DOHH2 (cell line): ENCODE measurements around the gene CCDC32.

Source experiments
- H3F3A ChIP-seq: fragments of 200-600 bp; sonication (generic), shearing (Covaris generic); 2 replicates; pipeline ENCODE4 v1.6.0; 2016; ENCODE audit warnings: antibody characterized with exemption, mild to moderate bottlenecking; ENCODE audit not compliant: control insufficient read depth, insufficient read depth
- H3K27ac ChIP-seq: fragments of 200-600 bp; sonication (generic); 2 replicates; pipeline ENCODE4 v1.5.1; 2014; ENCODE audit warnings: low read depth, mild to moderate bottlenecking, low read length, moderate library complexity
- H3K27me3 ChIP-seq: fragments of 200-600 bp; sonication (generic); 2 replicates; pipeline ENCODE4 v1.6.1; 2014; ENCODE audit warnings: mild to moderate bottlenecking, low read length, mixed read lengths; ENCODE audit not compliant: control insufficient read depth
- H3K36me3 ChIP-seq: fragments of 200-600 bp; sonication (generic); 2 replicates; pipeline ENCODE4 v1.6.1; 2014; ENCODE audit warnings: mild to moderate bottlenecking, low read length, moderate library complexity, mixed read lengths; ENCODE audit not compliant: control insufficient read depth
- H3K4me1 ChIP-seq: fragments of 200-600 bp; sonication (generic); 2 replicates; pipeline ENCODE4 v1.6.1; 2014; ENCODE audit warnings: mild to moderate bottlenecking, low read length, mixed read lengths; ENCODE audit not compliant: control insufficient read depth
- H3K4me2 ChIP-seq: fragments of 200-600 bp; sonication (generic); 2 replicates; pipeline ENCODE4 v1.6.0; 2014; ENCODE audit warnings: mild to moderate bottlenecking, low read length, moderate library complexity
- H3K4me3 ChIP-seq: fragments of 200-600 bp; sonication (generic); 2 replicates; pipeline ENCODE4 v1.5.1; 2014; ENCODE audit warnings: mild to moderate bottlenecking, low read length, mixed read lengths
- H3K79me2 ChIP-seq: fragments of 200-600 bp; sonication (generic); 2 replicates; pipeline ENCODE4 v1.6.1; 2014; ENCODE audit warnings: mild to moderate bottlenecking, low read length, mixed read lengths; ENCODE audit not compliant: control insufficient read depth
- H3K9me2 ChIP-seq: fragments of 200-600 bp; sonication (generic); replicated peaks from 2 replicates; pipeline ENCODE4 v1.6.1; 2014; ENCODE audit warnings: mild to moderate bottlenecking, low read length, mixed read lengths; ENCODE audit not compliant: control insufficient read depth
- H3K9me3 ChIP-seq: fragments of 200-600 bp; sonication (generic); 2 replicates; pipeline ENCODE4 v1.6.1; 2014; ENCODE audit warnings: antibody characterized with exemption, low read length, mixed read lengths; ENCODE audit not compliant: control insufficient read depth, insufficient read depth
- H4K20me1 ChIP-seq: fragments of 200-600 bp; sonication (generic); 2 replicates; pipeline ENCODE4 v1.6.0; 2014; ENCODE audit warnings: low read depth, mild to moderate bottlenecking, antibody characterized with exemption, low read length, moderate library complexity; ENCODE audit not compliant: control insufficient read depth, insufficient read depth
- CTCF ChIP-seq: fragments of 200-600 bp; sonication (generic); IDR thresholded peaks from one replicate; pipeline ENCODE4 v1.5.1; 2014; ENCODE audit warnings: antibody characterized with exemption, mild to moderate bottlenecking, low read depth, low read length; ENCODE audit not compliant: poor library complexity, severe bottlenecking
- EZH2phosphoT487 ChIP-seq: fragments of 200-600 bp; sonication (generic); IDR thresholded peaks from 2 replicates; pipeline ENCODE4 v1.6.1; 2017; ENCODE audit warnings: borderline replicate concordance, mild to moderate bottlenecking, antibody characterized with exemption, low read length, moderate library complexity, mixed read lengths

The CCDC32 gene

GRCh38 chr15:40538976-40539375 is 25.9 kb downstream of the CCDC32 start:
- Histone ChIP-seq H3K4me1 (peaks cover 5% of the 10 kb centered on the region), H3K4me2 (no peak overlapping the region), H3K9me3 (no peaks in the 10 kb centered on the region), H3K36me3 (no peaks in the 10 kb centered on the region), H3F3A (no peaks in the 10 kb centered on the region), H3K27ac (no peak overlapping the region), H3K79me2 (no peaks in the 10 kb centered on the region), H3K4me3 (no peak overlapping the region), H3K9me2 (no peaks in the 10 kb centered on the region), H4K20me1 (no peaks in the 10 kb centered on the region), H3K27me3 (peaks cover 7% of the 10 kb centered on the region; the same call in 1 of the 2 replicates)
- TF ChIP-seq EZH2phosphoT487 (no peak), CTCF (no peak)

GRCh38 chr15:40536501-40536900 is 28.3 kb downstream of the CCDC32 start:
- Histone ChIP-seq H3K36me3 (no peaks in the 10 kb centered on the region), H3K27me3 (peaks cover 7% of the 10 kb centered on the region; the same call in 1 of the 2 replicates), H3K9me3 (no peaks in the 10 kb centered on the region), H3K9me2 (no peaks in the 10 kb centered on the region), H3F3A (no peaks in the 10 kb centered on the region), H3K4me3 (no peak overlapping the region), H4K20me1 (no peaks in the 10 kb centered on the region), H3K27ac (no peak overlapping the region), H3K4me1 (no peaks in the 10 kb centered on the region), H3K4me2 (no peak overlapping the region), H3K79me2 (no peaks in the 10 kb centered on the region)
- TF ChIP-seq CTCF (no peak), EZH2phosphoT487 (no peak)

DNA sequence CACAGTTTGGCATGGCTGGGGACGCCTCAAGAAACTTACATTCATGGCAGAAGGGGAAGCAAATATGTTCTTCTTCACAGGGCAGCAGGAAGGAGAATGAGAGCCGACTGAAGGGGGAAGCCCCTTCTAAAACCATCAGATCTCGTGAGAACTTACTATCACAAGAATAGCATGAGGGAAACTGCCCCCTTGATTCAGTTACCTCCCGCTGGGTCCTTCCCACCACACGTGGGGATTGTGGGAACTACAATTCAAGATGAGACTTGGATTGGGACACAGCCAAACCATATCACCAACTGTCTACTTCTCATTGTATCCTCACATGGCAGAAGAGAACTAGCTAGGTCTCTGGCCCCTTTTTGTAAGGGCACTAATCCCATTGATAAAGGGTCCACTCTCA is 30.5 kb downstream of the CCDC32 start:
- Histone ChIP-seq H3K27ac (no peak overlapping the region), H3K4me1 (no peaks in the 10 kb centered on the region), H3K27me3 (peaks cover 7% of the 10 kb centered on the region; the same call in 1 of the 2 replicates), H3K79me2 (no peaks in the 10 kb centered on the region), H3K4me3 (no peak overlapping the region), H4K20me1 (no peaks in the 10 kb centered on the region), H3K36me3 (no peaks in the 10 kb centered on the region), H3K9me2 (no peaks in the 10 kb centered on the region), H3K4me2 (no peak overlapping the region), H3K9me3 (no peaks in the 10 kb centered on the region), H3F3A (no peaks in the 10 kb centered on the region)
- no peak for TF ChIP-seq CTCF
- TF ChIP-seq EZH2phosphoT487, result no peak
